HG03520 (cell line): ENCODE measurements around the gene EDEM1.
"Not testable (repeated sequence)": the region's sequence is repeated elsewhere in the genome, so short reads cannot be mapped to it uniquely, and the experiment has no call there.

ENCODE experiments used
- ATAC-seq: cut with Tn5 transposase; IDR thresholded peaks from one replicate; pipeline ENCODE4 v1.9.1; 2021; ENCODE audit warnings: mild to moderate bottlenecking, moderate library complexity; ENCODE audit not compliant: unreplicated experiment

EDEM1 gene

GRCh38 chr3:5231074-5231473 is 43.6 kb downstream of the EDEM1 start:
- ATAC-seq: no peak

GRCh38 chr3:5231487-5231886 is 44.0 kb downstream of the EDEM1 start:
- ATAC-seq: no peak

- ATAC-seq: no peak
These were observed 45.1 kb downstream of the EDEM1 start for GRCh38 chr3:5232570-5232969.

- no peak for ATAC-seq
These were observed 45.5 kb downstream of the EDEM1 start for GRCh38 chr3:5233026-5233425.

GRCh38 chr3:5235655-5236054 is 48.1 kb downstream of the EDEM1 start:
- no peak for ATAC-seq

- ATAC-seq: no peak
These were observed 51.0 kb downstream of the EDEM1 start for GRCh38 chr3:5238545-5238944.

- no peak for ATAC-seq
These were observed 52.1 kb downstream of the EDEM1 start for GRCh38 chr3:5239602-5240001.

GRCh38 chr3:5240740-5241139 is 53.2 kb downstream of the EDEM1 start:
- ATAC-seq: no peak

GRCh38 chr3:5242785-5243184 is 55.3 kb downstream of the EDEM1 start:
- ATAC-seq: not testable (repeated sequence)

GRCh38 chr3:5245927-5246326 is 58.4 kb downstream of the EDEM1 start:
- no peak for ATAC-seq

GRCh38 chr3:5248822-5249221 is 61.3 kb downstream of the EDEM1 start:
- no peak for ATAC-seq

GRCh38 chr3:5250467-5251195 is 63.1 kb downstream of the EDEM1 start:
- ATAC-seq: no peak

- no peak for ATAC-seq
These were observed 63.7 kb downstream of the EDEM1 start for GRCh38 chr3:5251196-5251583.

- ATAC-seq: no peak
These were observed 64.6 kb downstream of the EDEM1 start for GRCh38 chr3:5252131-5252530.

GRCh38 chr3:5254281-5255048 is 67.0 kb downstream of the EDEM1 start:
- ATAC-seq: no peak

GRCh38 chr3:5255404-5256344 is 68.2 kb downstream of the EDEM1 start:
- ATAC-seq: no peak

- no peak for ATAC-seq
These were observed 71.0 kb downstream of the EDEM1 start for GRCh38 chr3:5258526-5258925.

- no peak for ATAC-seq
These were observed 73.5 kb downstream of the EDEM1 start for GRCh38 chr3:5260992-5261501.

- no peak for ATAC-seq
These were observed 75.0 kb downstream of the EDEM1 start for GRCh38 chr3:5262507-5262906.

GRCh38 chr3:5264093-5264600 is 76.6 kb downstream of the EDEM1 start:
- ATAC-seq: no peak
